Measurements from ENCODE around the gene N4BP2L2. TPM values are rescaled to one million over a fixed set of nuclear protein-coding genes. Genes with fewer than 3 reads are reported as not detected.

The N4BP2L2 gene
- total and polyA plus RNA-seq, 2 donors (not counting 3 experiments of a cell fraction or from before 2014, with no cell fraction given) = 21.7 to 101 TPM

DNA sequence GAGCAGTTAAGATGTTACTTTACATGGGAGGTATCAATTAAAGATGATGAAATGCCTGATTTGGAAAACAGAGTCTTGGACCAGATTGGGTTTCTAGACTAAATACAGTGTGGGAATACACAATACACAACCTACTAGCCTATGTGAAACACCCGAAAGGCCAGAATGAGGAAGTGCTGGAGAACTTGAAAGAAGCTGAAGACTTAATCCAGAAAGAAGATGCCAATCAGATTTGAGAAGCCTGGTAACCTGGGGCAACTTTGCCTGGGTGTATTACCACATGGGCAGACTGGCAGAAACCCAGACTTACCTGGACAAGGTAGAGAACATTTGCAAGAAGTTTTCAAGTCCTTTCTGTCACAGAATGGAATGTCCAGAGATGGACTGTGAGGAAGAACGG is 153.9 kb downstream of the N4BP2L2 start:
- dilution Hi-C loops (cut with MboI; ENCODE audit: extremely low pct_ligation_motif_present, low sequenced_read_pairs) = no loop called here
- ChIA-PET CTCF (no interaction called here), POLR2A (no interaction called here)
- no TSS peak for BruUV-seq (replicated peaks)
- FAIRE-seq (no peak), DNase-seq (ENCODE audit: low read depth, low spot score) (no peak)
- no peak overlapping the region for H2AFZ ChIP-seq (ENCODE audit: low read depth, low read length)
- no peaks in the 10 kb centered on the region for H3K79me2 ChIP-seq (ENCODE audit: control insufficient read depth, insufficient read depth, low read length)
- no peaks in the 10 kb centered on the region for H3K9me3 ChIP-seq (replicated peaks; ENCODE audit: control insufficient read depth, insufficient read depth, low read length)
- H3K27me3 ChIP-seq (ENCODE audit: control insufficient read depth in 2 of 2, insufficient read depth in 2 of 2, low read length in 2 of 2) = no peaks in the 10 kb centered on the region
- H3K27ac ChIP-seq (ENCODE audit: insufficient read depth, low read depth, low read length) = no peak overlapping the region
- no peaks in the 10 kb centered on the region for H4K20me1 ChIP-seq (replicated peaks; ENCODE audit: control insufficient read depth, extremely low read depth, insufficient read depth, low read length)
- no peaks in the 10 kb centered on the region for H3K9me1 ChIP-seq (replicated peaks; ENCODE audit: control insufficient read depth, extremely low read depth, insufficient read depth, low read length)
- H3K4me3 ChIP-seq (replicated peaks in 1 of 3; ENCODE audit: insufficient read depth in 1 of 3, low read depth in 1 of 3, low read length in 3 of 3) = no peak overlapping the region
- H3K4me2 ChIP-seq (ENCODE audit: insufficient read depth, low read length) = no peak overlapping the region
- H3K9ac ChIP-seq (replicated peaks; ENCODE audit: extremely low read depth, insufficient read depth, low read length) = no peak overlapping the region
- intact Hi-C loops (cut with micrococcal nuclease) = no loop called here
- TF ChIP-seq POLR2AphosphoS5 (IDR thresholded peaks at IDR 0.05; ENCODE audit: insufficient read depth, low read depth, low read length) (no peak), JUN (IDR thresholded peaks at IDR 0.05; ENCODE audit: borderline replicate concordance, insufficient read depth, insufficient read length, low read depth) (no peak), GATA2 (IDR thresholded peaks at IDR 0.05; ENCODE audit: insufficient read depth, insufficient read length, low read depth, low read length) (no peak), EZH2 (IDR thresholded peaks at IDR 0.05; ENCODE audit: borderline replicate concordance, low read depth, low read length, severe bottlenecking) (no peak), FOS (IDR thresholded peaks at IDR 0.05; ENCODE audit: borderline replicate concordance, insufficient read depth, low read length) (no peak), POLR2A (IDR thresholded peaks at IDR 0.05; ENCODE audit: low read depth, low read length) (no peak), MYC (IDR thresholded peaks at IDR 0.05; ENCODE audit: low read depth, low read length) (no peak)
- TF ChIP-seq, protein P1, sequence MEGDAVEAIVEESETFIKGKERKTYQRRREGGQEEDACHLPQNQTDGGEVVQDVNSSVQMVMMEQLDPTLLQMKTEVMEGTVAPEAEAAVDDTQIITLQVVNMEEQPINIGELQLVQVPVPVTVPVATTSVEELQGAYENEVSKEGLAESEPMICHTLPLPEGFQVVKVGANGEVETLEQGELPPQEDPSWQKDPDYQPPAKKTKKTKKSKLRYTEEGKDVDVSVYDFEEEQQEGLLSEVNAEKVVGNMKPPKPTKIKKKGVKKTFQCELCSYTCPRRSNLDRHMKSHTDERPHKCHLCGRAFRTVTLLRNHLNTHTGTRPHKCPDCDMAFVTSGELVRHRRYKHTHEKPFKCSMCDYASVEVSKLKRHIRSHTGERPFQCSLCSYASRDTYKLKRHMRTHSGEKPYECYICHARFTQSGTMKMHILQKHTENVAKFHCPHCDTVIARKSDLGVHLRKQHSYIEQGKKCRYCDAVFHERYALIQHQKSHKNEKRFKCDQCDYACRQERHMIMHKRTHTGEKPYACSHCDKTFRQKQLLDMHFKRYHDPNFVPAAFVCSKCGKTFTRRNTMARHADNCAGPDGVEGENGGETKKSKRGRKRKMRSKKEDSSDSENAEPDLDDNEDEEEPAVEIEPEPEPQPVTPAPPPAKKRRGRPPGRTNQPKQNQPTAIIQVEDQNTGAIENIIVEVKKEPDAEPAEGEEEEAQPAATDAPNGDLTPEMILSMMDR (IDR thresholded peaks at IDR 0.05; ENCODE audit: extremely low read depth in 1 of 2, insufficient read depth in 1 of 2, low read depth in 1 of 2, low read length in 2 of 2) = no peak
- TF ChIP-seq, protein P2, sequence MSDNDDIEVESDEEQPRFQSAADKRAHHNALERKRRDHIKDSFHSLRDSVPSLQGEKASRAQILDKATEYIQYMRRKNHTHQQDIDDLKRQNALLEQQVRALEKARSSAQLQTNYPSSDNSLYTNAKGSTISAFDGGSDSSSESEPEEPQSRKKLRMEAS (IDR thresholded peaks at IDR 0.05; ENCODE audit: insufficient read depth, insufficient read length) = no peak
- peaks cover 0 to 5% of the 10 kb centered on the region in 2 experiments for H3K36me3 ChIP-seq (ENCODE audit: control insufficient read depth in 2 of 2, extremely low read depth in 1 of 2, insufficient read depth in 2 of 2, low read length in 2 of 2)
- H3K4me1 ChIP-seq (ENCODE audit: control insufficient read depth, extremely low read depth, insufficient read depth, low read length) = peaks cover 2% of the 10 kb centered on the region
